ENCODE results near the gene SPTBN4.
"Not testable (repeated sequence)": the region's sequence is repeated elsewhere in the genome, so short reads cannot be mapped to it uniquely, and the experiment has no call there.

Gene SPTBN4

GRCh38 chr19:40623403-40624251, 156.8 kb downstream of the SPTBN4 start:
- no peak for DNase-seq

GRCh38 chr19:40624369-40625153, 157.8 kb downstream of the SPTBN4 start:
- DNase-seq, result not testable (repeated sequence)

- no peak for DNase-seq
Observed at GRCh38 chr19:40625406-40626120, 158.8 kb downstream of the SPTBN4 start.

All from CD4-positive, alpha-beta T cell treated with Interleukin-4 for 1 hour (primary cell).